Measurements from ENCODE around the gene GNG13. TPM values are rescaled to one million over a fixed set of nuclear protein-coding genes. Genes with fewer than 3 reads are reported as not detected.

GNG13 gene
- total and polyA plus RNA-seq, 2 of the 4 experiments (the other 2 are of a cell fraction), result not detected

- Histone ChIP-seq H3K27ac (ENCODE audit: insufficient read depth, low read length) (no peak overlapping the region), H3K18ac (ENCODE audit: low read depth, low read length) (no peak overlapping the region), H3K9me1 (ENCODE audit: insufficient read depth, low read length) (no peaks in the 10 kb centered on the region), H3K27me3 (ENCODE audit: control insufficient read depth, insufficient read depth, low read length) (peaks cover 32% of the 10 kb centered on the region), H2AK9ac (replicated peaks; ENCODE audit: low read depth, low read length, poor library complexity) (no peak overlapping the region), H3K56ac (ENCODE audit: extremely low read depth, insufficient read depth, low read length) (no peak overlapping the region; the same call in 1 of the 2 replicates), H4K91ac (ENCODE audit: insufficient read depth, low read depth, low read length) (no peak overlapping the region), H3K4me3 (ENCODE audit: insufficient read depth, low read depth, low read length) (no peak overlapping the region), H3K79me1 (ENCODE audit: low read depth in 1 of 2, low read length in 2 of 2) (no peaks in the 10 kb centered on the region), H3K4ac (ENCODE audit: low read depth, low read length) (no peak overlapping the region), H4K5ac (ENCODE audit: low read depth, low read length) (no peak overlapping the region), H3K36me3 (ENCODE audit: control insufficient read depth, insufficient read depth, low read length) (no peaks in the 10 kb centered on the region), H3K14ac (replicated peaks; ENCODE audit: low read depth, low read length) (no peak overlapping the region), H2BK5ac (ENCODE audit: low read depth, low read length, poor library complexity, severe bottlenecking) (no peak overlapping the region), H3K9me3 (ENCODE audit: control insufficient read depth, insufficient read depth, low read length) (no peaks in the 10 kb centered on the region; the same call in 1 of the 2 replicates), H2BK15ac (ENCODE audit: low read depth, low read length) (no peak overlapping the region), H2AK5ac (ENCODE audit: low read depth, low read length) (no peak overlapping the region), H2AFZ (replicated peaks; ENCODE audit: low read length, poor library complexity) (no peak overlapping the region), H2BK120ac (ENCODE audit: low read depth, low read length) (no peak overlapping the region), H4K8ac (ENCODE audit: low read depth in 2 of 2, low read length in 2 of 2) (no peak overlapping the region), H3K4me2 (ENCODE audit: low read depth, low read length) (no peak overlapping the region), H3K4me1 (ENCODE audit: control insufficient read depth, insufficient read depth, low read length) (no peaks in the 10 kb centered on the region), H3K23ac (ENCODE audit: low read depth, low read length) (no peak overlapping the region), H2BK20ac (ENCODE audit: low read depth, low read length) (no peak overlapping the region), H4K20me1 (ENCODE audit: insufficient read depth, low read length) (no peaks in the 10 kb centered on the region), H3K9ac (ENCODE audit: low read depth, low read length) (no peak overlapping the region)
- intact Hi-C loops (cut with micrococcal nuclease), result no loop called here
- no TSS peak for BruUV-seq (replicated peaks)
- DNase-seq, result no peak
- TF ChIP-seq RAD21 (IDR thresholded peaks at IDR 0.05; ENCODE audit: low read length), result no peak
- TF ChIP-seq NFE2L2 (IDR thresholded peaks at IDR 0.05; ENCODE audit: low read depth, low read length), result no peak
- TF ChIP-seq RCOR1 (IDR thresholded peaks at IDR 0.05; ENCODE audit: insufficient replicate concordance, low read length), result no peak
- no peak for TF ChIP-seq MAFK (IDR thresholded peaks at IDR 0.05; ENCODE audit: low read depth, low read length)
- no peak for TF ChIP-seq MAZ (IDR thresholded peaks at IDR 0.05; ENCODE audit: borderline replicate concordance, low read depth, low read length)
- TF ChIP-seq CHD1 (IDR thresholded peaks at IDR 0.05; ENCODE audit: low read depth, low read length), result no peak
- TF ChIP-seq CTCF (conservative IDR thresholded peaks at IDR 0.05; ENCODE audit: low read depth, low read length), result no peak
- TF ChIP-seq USF2 (IDR thresholded peaks at IDR 0.05; ENCODE audit: low read depth, low read length), result no peak
- TF ChIP-seq POLR2A (IDR thresholded peaks at IDR 0.05; ENCODE audit: low read depth, low read length), result no peak
- no peak for TF ChIP-seq BHLHE40 (IDR thresholded peaks at IDR 0.05; ENCODE audit: low read depth, low read length)
- no peak for TF ChIP-seq MXI1 (IDR thresholded peaks at IDR 0.05; ENCODE audit: borderline replicate concordance, low read depth, low read length)
- WGBS, 2 experiments (ENCODE audit: extremely low coverage in 2 of 2, insufficient read length in 1 of 2), result 66% methylated on average over 14 of the region's 23 CpGs; no CpG with 5 or more reads in 1 of the 2 experiments
- dilution Hi-C loops (cut with HindIII; ENCODE audit: low sequenced_read_pairs, unreplicated experiment), result no loop called here
- ATAC-seq (ENCODE audit: low read depth), result no peak
- in situ Hi-C loops (cut with MboI; ENCODE audit: low sequenced_read_pairs), result loop anchor here (25.0 kb wide), 1 partner anchor 393 kb away; no protein-coding TSS in a partner anchor
- ChIA-PET CTCF (no interaction called here), POLR2A (ENCODE audit: unreplicated experiment) (no interaction called here)
These were observed 19.0 kb upstream of the GNG13 start for GRCh38 chr16:819336-820043.

Data from IMR-90 (cell line).